ENCODE measurements around the gene PALD1.

DNA sequence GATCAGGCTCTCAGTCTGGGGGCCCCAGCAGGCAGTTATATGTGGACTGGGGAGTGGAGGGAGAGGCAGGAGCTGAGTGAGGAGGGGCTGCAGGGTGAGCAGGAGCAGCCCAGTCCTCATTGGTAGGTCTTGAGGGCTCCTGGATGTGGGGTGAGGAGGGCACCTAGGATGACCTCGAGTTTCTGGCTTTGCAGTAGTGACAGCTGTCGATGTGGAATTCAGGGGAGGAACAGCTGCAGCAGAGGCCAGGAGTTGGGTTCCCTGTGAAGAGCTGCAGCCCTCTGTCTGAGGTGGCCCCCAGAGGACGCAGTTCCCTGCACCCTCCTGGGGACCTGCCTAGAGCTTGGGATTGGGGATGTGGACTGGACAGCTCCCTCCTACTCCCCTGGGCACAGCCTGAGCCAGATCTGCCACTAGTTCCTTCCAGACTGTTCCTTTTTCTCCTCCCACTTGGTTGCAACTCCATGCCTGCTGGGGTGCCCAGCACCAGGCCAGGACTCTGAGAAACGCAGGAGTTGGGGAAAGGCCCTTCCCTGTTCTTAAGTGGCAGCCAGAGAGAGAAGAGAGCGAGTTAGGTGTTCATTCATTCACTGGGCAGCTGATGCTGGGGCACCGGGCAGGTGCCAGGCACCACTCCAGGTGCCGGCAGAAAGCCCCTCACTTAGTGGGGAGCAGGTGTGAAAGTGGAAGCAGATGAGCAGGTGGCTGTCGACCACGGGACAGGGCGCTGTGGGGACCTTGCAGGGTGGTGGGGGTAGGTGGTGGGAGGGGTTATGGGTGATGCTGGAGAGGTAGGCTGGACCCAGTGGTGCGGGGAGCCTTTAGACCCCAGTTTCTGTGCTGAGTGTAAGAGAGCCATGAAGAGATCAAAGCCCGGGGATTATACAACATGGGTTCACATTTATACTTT is 66.1 kb downstream of the PALD1 start:
- TF ChIP-seq, protein P1, sequence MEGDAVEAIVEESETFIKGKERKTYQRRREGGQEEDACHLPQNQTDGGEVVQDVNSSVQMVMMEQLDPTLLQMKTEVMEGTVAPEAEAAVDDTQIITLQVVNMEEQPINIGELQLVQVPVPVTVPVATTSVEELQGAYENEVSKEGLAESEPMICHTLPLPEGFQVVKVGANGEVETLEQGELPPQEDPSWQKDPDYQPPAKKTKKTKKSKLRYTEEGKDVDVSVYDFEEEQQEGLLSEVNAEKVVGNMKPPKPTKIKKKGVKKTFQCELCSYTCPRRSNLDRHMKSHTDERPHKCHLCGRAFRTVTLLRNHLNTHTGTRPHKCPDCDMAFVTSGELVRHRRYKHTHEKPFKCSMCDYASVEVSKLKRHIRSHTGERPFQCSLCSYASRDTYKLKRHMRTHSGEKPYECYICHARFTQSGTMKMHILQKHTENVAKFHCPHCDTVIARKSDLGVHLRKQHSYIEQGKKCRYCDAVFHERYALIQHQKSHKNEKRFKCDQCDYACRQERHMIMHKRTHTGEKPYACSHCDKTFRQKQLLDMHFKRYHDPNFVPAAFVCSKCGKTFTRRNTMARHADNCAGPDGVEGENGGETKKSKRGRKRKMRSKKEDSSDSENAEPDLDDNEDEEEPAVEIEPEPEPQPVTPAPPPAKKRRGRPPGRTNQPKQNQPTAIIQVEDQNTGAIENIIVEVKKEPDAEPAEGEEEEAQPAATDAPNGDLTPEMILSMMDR (IDR thresholded peaks at IDR 0.05): no peak
- TF ChIP-seq POLR2A (IDR thresholded peaks at IDR 0.05): no peak
- TF ChIP-seq POLR2AphosphoS5 (IDR thresholded peaks at IDR 0.05): no peak

All from breast epithelium (tissue), 3 donors.